VCaP (cell line): ENCODE measurements around the gene APBA2.

Source experiments
- H3K27ac ChIP-seq: fragments of 450-650 bp; 2 replicates; pipeline ENCODE4 v1.5.1; 2017
- CTCF ChIP-seq: fragments of 450-650 bp; conservative IDR thresholded peaks from 2 replicates; pipeline ENCODE4 v1.5.1; 2017; ENCODE audit warnings: mild to moderate bottlenecking, moderate library complexity

Gene APBA2

GRCh38 chr15:29120593-29121368 is 235.0 kb downstream of the APBA2 start:
- no peak overlapping the region for H3K27ac ChIP-seq
- no peak for TF ChIP-seq CTCF

GRCh38 chr15:29121369-29121656 is 235.5 kb downstream of the APBA2 start:
- no peak overlapping the region for H3K27ac ChIP-seq

GRCh38 chr15:29121907-29122306 is 236.1 kb downstream of the APBA2 start:
- no peak for TF ChIP-seq CTCF
- H3K27ac ChIP-seq = no peak overlapping the region

More at GRCh38 chr15:29121369-29121656, 235.5 kb downstream of the APBA2 start:
- TF ChIP-seq CTCF = no peak

GRCh38 chr15:29122506-29122905 is 236.7 kb downstream of the APBA2 start:
- H3K27ac ChIP-seq = no peak overlapping the region
- no peak for TF ChIP-seq CTCF

GRCh38 chr15:29123171-29123570 is 237.4 kb downstream of the APBA2 start:
- H3K27ac ChIP-seq = no peak overlapping the region
- TF ChIP-seq CTCF = no peak

- no peak overlapping the region for H3K27ac ChIP-seq
- TF ChIP-seq CTCF = no peak
Observed at GRCh38 chr15:29123991-29124390, 238.2 kb downstream of the APBA2 start.

GRCh38 chr15:29124581-29125381 is 239.0 kb downstream of the APBA2 start:
- H3K27ac ChIP-seq = no peak overlapping the region
- peak; percentile 50 for TF ChIP-seq CTCF
